RWPE2 (cell line): ENCODE measurements around the gene CCL7.

Source experiments
- ATAC-seq: fragments of 200-7000 bp; cut with Tn5 transposase; 3 replicates; pipeline ENCODE4 v1.9.1; 2021; ENCODE audit warnings: low read depth
- DNase-seq: peaks from one replicate; pipeline ENCODE4 v3.0.0-alpha.2; 2020; ENCODE audit warnings: low spot score
- H3K27ac ChIP-seq: fragments of 450-650 bp; 2 replicates; pipeline ENCODE4 v1.5.1; 2017; ENCODE audit warnings: mild to moderate bottlenecking; ENCODE audit not compliant: poor library complexity, severe bottlenecking
- H3K27me3 ChIP-seq: fragments of 250-450 bp; sonication (Bioruptor Pico); 2 replicates; pipeline ENCODE4 v1.5.1; 2021; ENCODE audit warnings: mild to moderate bottlenecking, moderate library complexity; ENCODE audit not compliant: insufficient read depth, poor library complexity, severe bottlenecking
- H3K36me3 ChIP-seq: fragments of 250-450 bp; sonication (Bioruptor Pico); 2 replicates; pipeline ENCODE4 v1.5.1; 2020; ENCODE audit warnings: low read depth, mild to moderate bottlenecking, moderate library complexity
- H3K4me1 ChIP-seq: fragments of 250-450 bp; sonication (Bioruptor Pico); 2 replicates; pipeline ENCODE4 v1.5.1; 2021; ENCODE audit warnings: mild to moderate bottlenecking, moderate library complexity; ENCODE audit not compliant: insufficient read depth, poor library complexity, severe bottlenecking
- H3K4me3 ChIP-seq: fragments of 250-450 bp; sonication (Bioruptor Pico); 2 replicates; pipeline ENCODE4 v1.5.1; 2021; ENCODE audit warnings: mild to moderate bottlenecking, moderate library complexity; ENCODE audit not compliant: severe bottlenecking
- H3K9me3 ChIP-seq: fragments of 250-450 bp; sonication (Bioruptor Pico); 2 replicates; pipeline ENCODE4 v1.5.1; 2021; ENCODE audit warnings: mild to moderate bottlenecking, moderate library complexity; ENCODE audit not compliant: severe bottlenecking
- CTCF ChIP-seq: fragments of 450-650 bp; IDR thresholded peaks from one replicate; pipeline ENCODE4 v1.5.1; 2017; ENCODE audit warnings: mild to moderate bottlenecking, moderate library complexity; ENCODE audit not compliant: poor library complexity, severe bottlenecking

The CCL7 gene

GRCh38 chr17:34259146-34259545 lies 10.9 kb upstream of the CCL7 start:
- Histone ChIP-seq H3K9me3 (no peaks in the 10 kb centered on the region), H3K27me3 (no peaks in the 10 kb centered on the region), H3K4me1 (no peaks in the 10 kb centered on the region), H3K4me3 (no peak overlapping the region), H3K27ac (no peak overlapping the region), H3K36me3 (no peaks in the 10 kb centered on the region)
- ATAC-seq (no peak), DNase-seq (no peak)
- no peak for TF ChIP-seq CTCF

- Histone ChIP-seq H3K27ac (no peak overlapping the region), H3K27me3 (peaks cover 5% of the 10 kb centered on the region), H3K4me1 (no peaks in the 10 kb centered on the region), H3K4me3 (no peak overlapping the region), H3K36me3 (no peaks in the 10 kb centered on the region), H3K9me3 (no peaks in the 10 kb centered on the region)
- no peak for TF ChIP-seq CTCF
- DNase-seq = no peak
- ATAC-seq = no peak
These were observed 9.2 kb upstream of the CCL7 start for GRCh38 chr17:34260861-34261260.

- no peak for DNase-seq
- Histone ChIP-seq H3K36me3 (no peaks in the 10 kb centered on the region), H3K9me3 (no peaks in the 10 kb centered on the region), H3K27ac (no peak overlapping the region), H3K27me3 (peaks cover 5% of the 10 kb centered on the region), H3K4me3 (no peak overlapping the region), H3K4me1 (no peaks in the 10 kb centered on the region)
- no peak for ATAC-seq
- TF ChIP-seq CTCF = no peak
These were observed 8.3 kb upstream of the CCL7 start for GRCh38 chr17:34261568-34262337.

GRCh38 chr17:34265711-34266110 lies 4.3 kb upstream of the CCL7 start:
- Histone ChIP-seq H3K27ac (no peak overlapping the region), H3K36me3 (no peaks in the 10 kb centered on the region), H3K27me3 (peaks cover 12% of the 10 kb centered on the region), H3K4me3 (no peak overlapping the region), H3K9me3 (no peaks in the 10 kb centered on the region), H3K4me1 (no peaks in the 10 kb centered on the region)
- no peak for TF ChIP-seq CTCF
- ATAC-seq (no peak), DNase-seq (no peak)

GRCh38 chr17:34275881-34276280 lies 5.9 kb downstream of the CCL7 start:
- Histone ChIP-seq H3K27me3 (no peaks in the 10 kb centered on the region), H3K4me3 (no peak overlapping the region), H3K9me3 (no peaks in the 10 kb centered on the region), H3K4me1 (no peaks in the 10 kb centered on the region), H3K36me3 (no peaks in the 10 kb centered on the region), H3K27ac (no peak overlapping the region)
- ATAC-seq = peak; percentile 66
- no peak for TF ChIP-seq CTCF
- DNase-seq = no peak
